ENCODE measurements around the gene FOXP1. TPM values are rescaled to one million over a fixed set of nuclear protein-coding genes. Genes with fewer than 3 reads are reported as not detected.

The FOXP1 gene
- total and polyA plus RNA-seq, 4 donors: 4.9 to 35.4 (median 32.0) TPM

GRCh38 chr3:71408903-71409302, 174.6 kb downstream of the FOXP1 start:
- no peak for DNase-seq (ENCODE audit: low spot score)
- Histone ChIP-seq H3K9ac (ENCODE audit: low read depth in 1 of 2, low read length in 2 of 2) (no peak overlapping the region), H3K36me3 (ENCODE audit: control insufficient read depth in 4 of 4, insufficient read depth in 3 of 4, low read depth in 1 of 4, low read length in 3 of 4) (no peaks in the 10 kb centered on the region), H3K27ac (ENCODE audit: low read depth in 1 of 2, low read length in 2 of 2) (no peak overlapping the region), H3K9me3 (ENCODE audit: control insufficient read depth in 4 of 4, low read length in 3 of 4) (no peaks in the 10 kb centered on the region), H3K27me3 (ENCODE audit: control insufficient read depth in 4 of 4, insufficient read depth in 4 of 4, low read length in 3 of 4) (no peaks in the 10 kb centered on the region), H3K4me3 (ENCODE audit: low read depth in 1 of 3, low read length in 3 of 3) (no peak overlapping the region), H3K4me1 (ENCODE audit: control insufficient read depth in 4 of 4, insufficient read depth in 4 of 4, low read length in 3 of 4) (no peaks in the 10 kb centered on the region)
- 73% methylated on average over 2 of the region's 2 CpGs for WGBS
- TF ChIP-seq RXRA (IDR thresholded peaks at IDR 0.05): no peak
- TF ChIP-seq HNF4A (conservative IDR thresholded peaks at IDR 0.05): no peak
- no peak for TF ChIP-seq CTCF (IDR thresholded peaks at IDR 0.05; ENCODE audit: low read depth, low read length, missing input control)
- no peak for TF ChIP-seq YY1 (IDR thresholded peaks at IDR 0.05)
- TF ChIP-seq RAD21 (IDR thresholded peaks at IDR 0.05): no peak
- no peak for TF ChIP-seq EGR1 (IDR thresholded peaks at IDR 0.05; ENCODE audit: low read depth in 2 of 2)
- no peak for TF ChIP-seq SP1 (IDR thresholded peaks at IDR 0.05)
- TF ChIP-seq FOXA2 (IDR thresholded peaks at IDR 0.05): no peak
- no peak for TF ChIP-seq GABPA (IDR thresholded peaks at IDR 0.05 in 1 of 2, conservative IDR thresholded peaks at IDR 0.05 in 1 of 2)
- TF ChIP-seq JUND (IDR thresholded peaks at IDR 0.05): no peak
- TF ChIP-seq FOXA1 (IDR thresholded peaks at IDR 0.05): no peak

- Histone ChIP-seq H3K4me1 (ENCODE audit: control insufficient read depth in 4 of 4, insufficient read depth in 4 of 4, low read length in 3 of 4) (no peaks in the 10 kb centered on the region), H3K36me3 (ENCODE audit: control insufficient read depth in 4 of 4, insufficient read depth in 3 of 4, low read depth in 1 of 4, low read length in 3 of 4) (no peaks in the 10 kb centered on the region), H3K4me3 (ENCODE audit: low read depth in 1 of 3, low read length in 3 of 3) (no peak overlapping the region), H3K9me3 (ENCODE audit: control insufficient read depth in 4 of 4, low read length in 3 of 4) (no peaks in the 10 kb centered on the region), H3K9ac (ENCODE audit: low read depth in 1 of 2, low read length in 2 of 2) (no peak overlapping the region), H3K27ac (ENCODE audit: low read depth in 1 of 2, low read length in 2 of 2) (no peak overlapping the region), H3K27me3 (ENCODE audit: control insufficient read depth in 4 of 4, insufficient read depth in 4 of 4, low read length in 3 of 4) (no peaks in the 10 kb centered on the region)
- WGBS: 81% methylated on average over 10 of the region's 10 CpGs
- TF ChIP-seq ATF3 (IDR thresholded peaks at IDR 0.05): no peak
- TF ChIP-seq TAF1 (conservative IDR thresholded peaks at IDR 0.05): no peak
- no peak for TF ChIP-seq FOXA2 (IDR thresholded peaks at IDR 0.05)
- no peak for TF ChIP-seq JUND (IDR thresholded peaks at IDR 0.05)
- no peak for TF ChIP-seq MAX (IDR thresholded peaks at IDR 0.05)
- no peak for TF ChIP-seq GABPA (IDR thresholded peaks at IDR 0.05 in 1 of 2, conservative IDR thresholded peaks at IDR 0.05 in 1 of 2)
- no peak for TF ChIP-seq YY1 (IDR thresholded peaks at IDR 0.05)
- DNase-seq (ENCODE audit: low spot score): no peak
Observed at GRCh38 chr3:71407823-71408222, 175.7 kb downstream of the FOXP1 start.

GRCh38 chr3:71406972-71407810, 176.3 kb downstream of the FOXP1 start:
- Histone ChIP-seq H3K4me1 (ENCODE audit: control insufficient read depth in 4 of 4, insufficient read depth in 4 of 4, low read length in 3 of 4) (no peaks in the 10 kb centered on the region), H3K27ac (ENCODE audit: low read depth in 1 of 2, low read length in 2 of 2) (no peak overlapping the region), H3K27me3 (ENCODE audit: control insufficient read depth in 4 of 4, insufficient read depth in 4 of 4, low read length in 3 of 4) (no peaks in the 10 kb centered on the region), H3K9me3 (ENCODE audit: control insufficient read depth in 4 of 4, low read length in 3 of 4) (no peaks in the 10 kb centered on the region), H3K9ac (ENCODE audit: low read depth in 1 of 2, low read length in 2 of 2) (no peak overlapping the region), H3K4me3 (ENCODE audit: low read depth in 1 of 3, low read length in 3 of 3) (no peak overlapping the region), H3K36me3 (ENCODE audit: control insufficient read depth in 4 of 4, insufficient read depth in 3 of 4, low read depth in 1 of 4, low read length in 3 of 4) (no peaks in the 10 kb centered on the region)
- 92% methylated on average over 10 of the region's 10 CpGs for WGBS
- TF ChIP-seq MAX (IDR thresholded peaks at IDR 0.05): no peak
- no peak for TF ChIP-seq SP1 (IDR thresholded peaks at IDR 0.05)
- no peak for TF ChIP-seq FOXA2 (IDR thresholded peaks at IDR 0.05)
- TF ChIP-seq RAD21 (IDR thresholded peaks at IDR 0.05): no peak
- TF ChIP-seq FOXA1 (IDR thresholded peaks at IDR 0.05): no peak
- no peak for TF ChIP-seq CTCF (IDR thresholded peaks at IDR 0.05; ENCODE audit: low read depth, low read length, missing input control)
- TF ChIP-seq YY1 (IDR thresholded peaks at IDR 0.05): no peak
- no peak for TF ChIP-seq EGR1 (IDR thresholded peaks at IDR 0.05; ENCODE audit: low read depth in 2 of 2)
- TF ChIP-seq TAF1 (conservative IDR thresholded peaks at IDR 0.05): no peak
- no peak for TF ChIP-seq JUND (IDR thresholded peaks at IDR 0.05)
- TF ChIP-seq NR2F2 (IDR thresholded peaks at IDR 0.05): no peak
- no peak for TF ChIP-seq HNF4G (IDR thresholded peaks at IDR 0.05)
- no peak for TF ChIP-seq ZBTB33 (IDR thresholded peaks at IDR 0.05)
- no peak for DNase-seq (ENCODE audit: low spot score)
